Keratinocyte (primary cell): ENCODE results near the gene SYNPR.

Experiments
- EZH2 ChIP-seq: IDR thresholded peaks from one replicate; pipeline ENCODE4 v1.6.1; 2012; ENCODE audit warnings: inconsistent platforms, mild to moderate bottlenecking, low read length, moderate library complexity
- TF ChIP-seq, protein P1 (sequence below), 3 experiments: IDR thresholded peaks in 1 of 3; conservative IDR thresholded peaks in 1 of 3; optimal IDR thresholded peaks in 1 of 3; 2 replicates in 2 of 3; 3 replicates in 1 of 3; pipeline versions ENCODE3 to v1.5.1; 2011; ENCODE audit warnings: low read length in 3 of 3, mild to moderate bottlenecking in 3 of 3, moderate library complexity in 2 of 3, control low read depth in 1 of 3, inconsistent platforms in 1 of 3; ENCODE audit not compliant: insufficient read depth in 2 of 3; ENCODE audit errors: extremely low read depth in 1 of 3

DNA sequence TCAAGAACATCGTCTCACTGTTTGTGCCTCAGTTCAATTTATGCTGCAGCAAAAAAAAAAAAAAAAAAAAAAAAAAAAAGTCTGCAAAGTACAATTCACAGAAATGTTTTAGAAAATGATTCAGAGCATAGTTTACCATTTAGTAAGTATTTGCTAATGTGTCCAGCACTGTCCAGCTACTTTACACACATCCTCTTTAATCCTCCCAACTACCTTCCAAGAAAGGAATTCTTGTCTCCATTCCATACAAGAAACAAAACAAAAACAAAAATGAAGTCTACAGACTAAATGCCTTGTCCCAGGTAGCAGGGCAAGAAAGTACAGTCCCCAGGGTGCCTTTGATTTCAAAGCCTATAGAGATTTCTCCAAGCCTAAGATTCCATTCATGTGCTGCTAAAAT lies 335.5 kb downstream of the SYNPR start:
- TF ChIP-seq, protein P1, sequence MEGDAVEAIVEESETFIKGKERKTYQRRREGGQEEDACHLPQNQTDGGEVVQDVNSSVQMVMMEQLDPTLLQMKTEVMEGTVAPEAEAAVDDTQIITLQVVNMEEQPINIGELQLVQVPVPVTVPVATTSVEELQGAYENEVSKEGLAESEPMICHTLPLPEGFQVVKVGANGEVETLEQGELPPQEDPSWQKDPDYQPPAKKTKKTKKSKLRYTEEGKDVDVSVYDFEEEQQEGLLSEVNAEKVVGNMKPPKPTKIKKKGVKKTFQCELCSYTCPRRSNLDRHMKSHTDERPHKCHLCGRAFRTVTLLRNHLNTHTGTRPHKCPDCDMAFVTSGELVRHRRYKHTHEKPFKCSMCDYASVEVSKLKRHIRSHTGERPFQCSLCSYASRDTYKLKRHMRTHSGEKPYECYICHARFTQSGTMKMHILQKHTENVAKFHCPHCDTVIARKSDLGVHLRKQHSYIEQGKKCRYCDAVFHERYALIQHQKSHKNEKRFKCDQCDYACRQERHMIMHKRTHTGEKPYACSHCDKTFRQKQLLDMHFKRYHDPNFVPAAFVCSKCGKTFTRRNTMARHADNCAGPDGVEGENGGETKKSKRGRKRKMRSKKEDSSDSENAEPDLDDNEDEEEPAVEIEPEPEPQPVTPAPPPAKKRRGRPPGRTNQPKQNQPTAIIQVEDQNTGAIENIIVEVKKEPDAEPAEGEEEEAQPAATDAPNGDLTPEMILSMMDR (optimal IDR thresholded peaks at IDR 0.05 in 1 of 3, IDR thresholded peaks at IDR 0.05 in 1 of 3, conservative IDR thresholded peaks at IDR 0.05 in 1 of 3; ENCODE audit: extremely low read depth in 1 of 3, insufficient read depth in 2 of 3, low read length in 3 of 3): no peak
- TF ChIP-seq EZH2: no peak
